Measurements from ENCODE around the gene FRMD4A. TPM values are rescaled to one million over a fixed set of nuclear protein-coding genes. Genes with fewer than 3 reads are reported as not detected.
"Not testable (repeated sequence)": the region's sequence is repeated elsewhere in the genome, so short reads cannot be mapped to it uniquely, and the experiment has no call there.

FRMD4A gene
- total RNA-seq, 1 donor from 2014 or later = 28.2 TPM

DNA sequence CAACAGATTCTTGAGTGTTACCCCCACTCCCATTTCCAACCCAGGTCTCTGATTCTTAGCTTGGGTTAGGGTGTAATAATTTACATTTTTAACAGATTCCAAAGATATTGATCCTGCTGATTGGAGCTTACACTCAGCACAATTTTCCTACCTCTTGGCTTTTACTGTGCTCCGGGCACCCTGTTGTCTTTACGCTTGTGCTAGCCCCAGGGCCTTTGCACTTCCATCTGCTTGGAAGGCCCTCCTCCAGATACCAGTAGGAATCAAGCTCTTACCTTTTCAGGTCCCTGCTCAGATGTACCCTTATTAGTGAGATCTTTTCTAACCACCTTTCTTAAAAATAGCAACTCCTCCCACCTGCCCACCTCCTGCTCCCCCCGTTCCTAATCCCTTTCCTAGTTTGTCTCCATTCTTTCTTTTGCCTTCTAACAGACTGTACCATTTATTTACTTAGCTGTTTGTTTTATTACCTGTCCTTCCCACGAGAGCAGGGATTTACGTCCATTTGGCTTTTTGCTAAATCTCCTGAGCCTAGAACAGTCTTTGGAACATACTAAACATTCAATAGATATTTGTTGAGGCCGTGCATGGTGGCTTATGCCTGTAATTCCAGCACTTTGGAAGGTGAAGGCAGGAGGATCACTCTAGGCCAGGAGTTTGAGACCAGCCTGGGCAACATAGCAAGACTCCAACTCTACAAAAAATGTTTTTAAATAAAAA, 427.7 kb downstream of the FRMD4A start:
- TF ChIP-seq, protein P1, sequence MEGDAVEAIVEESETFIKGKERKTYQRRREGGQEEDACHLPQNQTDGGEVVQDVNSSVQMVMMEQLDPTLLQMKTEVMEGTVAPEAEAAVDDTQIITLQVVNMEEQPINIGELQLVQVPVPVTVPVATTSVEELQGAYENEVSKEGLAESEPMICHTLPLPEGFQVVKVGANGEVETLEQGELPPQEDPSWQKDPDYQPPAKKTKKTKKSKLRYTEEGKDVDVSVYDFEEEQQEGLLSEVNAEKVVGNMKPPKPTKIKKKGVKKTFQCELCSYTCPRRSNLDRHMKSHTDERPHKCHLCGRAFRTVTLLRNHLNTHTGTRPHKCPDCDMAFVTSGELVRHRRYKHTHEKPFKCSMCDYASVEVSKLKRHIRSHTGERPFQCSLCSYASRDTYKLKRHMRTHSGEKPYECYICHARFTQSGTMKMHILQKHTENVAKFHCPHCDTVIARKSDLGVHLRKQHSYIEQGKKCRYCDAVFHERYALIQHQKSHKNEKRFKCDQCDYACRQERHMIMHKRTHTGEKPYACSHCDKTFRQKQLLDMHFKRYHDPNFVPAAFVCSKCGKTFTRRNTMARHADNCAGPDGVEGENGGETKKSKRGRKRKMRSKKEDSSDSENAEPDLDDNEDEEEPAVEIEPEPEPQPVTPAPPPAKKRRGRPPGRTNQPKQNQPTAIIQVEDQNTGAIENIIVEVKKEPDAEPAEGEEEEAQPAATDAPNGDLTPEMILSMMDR (IDR thresholded peaks at IDR 0.05; ENCODE audit: insufficient read depth, low read length, poor library complexity, severe bottlenecking) = no peak
- Histone ChIP-seq H3K4me3 (ENCODE audit: low read depth, low read length) (no peak overlapping the region), H3K27me3 (ENCODE audit: control insufficient read depth, insufficient read depth, low read length) (no peaks in the 10 kb centered on the region), H3K36me3 (ENCODE audit: control insufficient read depth, insufficient read depth, low read length) (no peaks in the 10 kb centered on the region)
- no peak for DNase-seq (ENCODE audit: low read depth)

GRCh38 chr10:13899941-13900340, 430.8 kb downstream of the FRMD4A start:
- TF ChIP-seq, protein P1 (IDR thresholded peaks at IDR 0.05; ENCODE audit: insufficient read depth, low read length, poor library complexity, severe bottlenecking) = no peak
- Histone ChIP-seq H3K27me3 (ENCODE audit: control insufficient read depth, insufficient read depth, low read length) (no peaks in the 10 kb centered on the region), H3K36me3 (ENCODE audit: control insufficient read depth, insufficient read depth, low read length) (no peaks in the 10 kb centered on the region), H3K4me3 (ENCODE audit: low read depth, low read length) (no peak overlapping the region)
- DNase-seq (ENCODE audit: low read depth) = no peak

DNA sequence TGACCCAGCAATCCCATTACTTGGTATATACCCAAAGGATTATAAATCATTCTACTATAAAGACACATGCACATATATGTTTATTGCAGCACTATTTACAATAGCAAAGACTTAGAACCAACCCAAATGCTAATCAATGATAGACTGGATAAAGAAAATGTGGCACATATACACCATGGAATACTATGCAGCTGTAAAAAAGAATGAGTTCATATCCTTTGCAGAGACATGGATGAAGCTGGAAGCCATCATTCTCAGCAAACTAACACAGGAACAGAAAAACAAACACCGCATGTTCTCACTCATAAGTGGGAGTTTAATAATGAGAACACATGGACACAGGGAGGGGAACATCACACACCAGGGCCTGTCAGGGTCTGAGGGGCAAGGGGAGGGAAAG, 434.6 kb downstream of the FRMD4A start:
- not testable (repeated sequence) for H3K4me3 ChIP-seq (ENCODE audit: low read depth, low read length); DNase-seq (ENCODE audit: low read depth); H3K36me3 ChIP-seq (ENCODE audit: control insufficient read depth, insufficient read depth, low read length); H3K27me3 ChIP-seq (ENCODE audit: control insufficient read depth, insufficient read depth, low read length)

- no peaks in the 10 kb centered on the region for H3K27me3 ChIP-seq (ENCODE audit: control insufficient read depth, insufficient read depth, low read length)
- no peak overlapping the region for H3K4me3 ChIP-seq (ENCODE audit: low read depth, low read length)
- TF ChIP-seq, protein P1 (IDR thresholded peaks at IDR 0.05; ENCODE audit: insufficient read depth, low read length, poor library complexity, severe bottlenecking) = no peak
- DNase-seq (ENCODE audit: low read depth) = no peak
- H3K36me3 ChIP-seq (ENCODE audit: control insufficient read depth, insufficient read depth, low read length) = no peaks in the 10 kb centered on the region
Observed at GRCh38 chr10:13894412-13895093, 436.2 kb downstream of the FRMD4A start.

GRCh38 chr10:13893926-13894325, 436.8 kb downstream of the FRMD4A start:
- TF ChIP-seq, protein P1 (IDR thresholded peaks at IDR 0.05; ENCODE audit: insufficient read depth, low read length, poor library complexity, severe bottlenecking) = no peak
- Histone ChIP-seq H3K36me3 (ENCODE audit: control insufficient read depth, insufficient read depth, low read length) (no peaks in the 10 kb centered on the region), H3K4me3 (ENCODE audit: low read depth, low read length) (no peak overlapping the region), H3K27me3 (ENCODE audit: control insufficient read depth, insufficient read depth, low read length) (no peaks in the 10 kb centered on the region)
- DNase-seq (ENCODE audit: low read depth) = no peak

DNA sequence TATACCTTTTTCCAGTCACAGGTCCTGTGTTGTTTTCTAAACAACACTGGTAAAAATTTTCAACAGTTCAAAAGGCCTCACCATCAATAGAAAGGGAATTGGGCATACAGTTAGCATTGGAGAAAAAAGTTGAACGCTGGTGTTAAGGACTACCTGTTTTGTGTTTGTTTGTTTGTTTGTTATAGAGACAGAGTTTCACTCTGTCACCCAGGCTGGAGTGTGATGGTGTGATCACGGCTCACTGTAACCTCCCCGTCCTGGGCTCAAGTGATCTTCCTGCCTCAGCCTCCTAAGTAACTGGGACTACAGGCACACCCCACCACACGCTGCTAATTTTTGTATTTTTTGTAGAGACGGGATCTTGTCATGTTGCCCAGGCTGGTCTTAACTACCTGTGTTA, 437.9 kb downstream of the FRMD4A start:
- TF ChIP-seq, protein P1 (IDR thresholded peaks at IDR 0.05; ENCODE audit: insufficient read depth, low read length, poor library complexity, severe bottlenecking) = no peak

More for the DNA sequence above, 437.9 kb downstream of the FRMD4A start:
- DNase-seq (ENCODE audit: low read depth) = no peak
- H3K27me3 ChIP-seq (ENCODE audit: control insufficient read depth, insufficient read depth, low read length) = no peaks in the 10 kb centered on the region
- no peak overlapping the region for H3K4me3 ChIP-seq (ENCODE audit: low read depth, low read length)
- H3K36me3 ChIP-seq (ENCODE audit: control insufficient read depth, insufficient read depth, low read length) = no peaks in the 10 kb centered on the region
